ENCODE results near the gene CD180.

CD180 gene

DNA sequence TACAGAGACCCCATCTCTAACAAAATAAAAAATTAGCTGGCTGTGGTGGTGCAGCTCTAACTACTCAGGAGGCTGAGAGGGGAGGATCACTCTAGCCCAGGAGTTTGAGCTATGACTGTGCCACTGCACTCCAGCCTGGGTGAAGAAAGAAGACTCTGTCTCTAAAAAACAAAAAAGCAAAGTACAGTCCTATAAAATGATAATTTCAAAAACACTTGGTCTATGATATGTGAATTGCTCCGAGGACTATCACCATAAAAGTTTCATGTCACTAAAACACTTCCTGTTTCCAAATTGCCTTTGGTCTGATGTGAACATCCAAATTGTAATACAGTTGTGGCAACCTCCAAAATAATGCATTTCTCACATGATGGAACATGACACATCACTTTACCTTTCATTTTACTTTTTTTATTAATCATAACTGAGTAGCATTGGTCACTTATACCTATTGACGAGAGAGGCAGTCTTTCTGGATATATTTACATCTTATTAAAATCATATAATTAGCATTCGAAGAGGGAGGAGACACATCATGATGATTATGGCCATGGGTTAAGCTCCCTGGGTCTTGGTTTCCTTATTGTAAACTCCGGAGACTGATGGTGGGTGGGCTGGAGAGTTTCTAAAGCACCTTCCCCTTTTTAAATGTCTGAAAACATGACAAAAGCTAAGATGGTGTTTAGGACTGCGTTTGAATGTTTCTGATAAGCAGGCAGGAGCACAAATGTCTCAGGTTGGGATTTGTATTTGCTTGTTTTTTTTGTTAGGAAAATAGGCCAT, 25.8 kb upstream of the CD180 start:
- TF ChIP-seq, protein P1, sequence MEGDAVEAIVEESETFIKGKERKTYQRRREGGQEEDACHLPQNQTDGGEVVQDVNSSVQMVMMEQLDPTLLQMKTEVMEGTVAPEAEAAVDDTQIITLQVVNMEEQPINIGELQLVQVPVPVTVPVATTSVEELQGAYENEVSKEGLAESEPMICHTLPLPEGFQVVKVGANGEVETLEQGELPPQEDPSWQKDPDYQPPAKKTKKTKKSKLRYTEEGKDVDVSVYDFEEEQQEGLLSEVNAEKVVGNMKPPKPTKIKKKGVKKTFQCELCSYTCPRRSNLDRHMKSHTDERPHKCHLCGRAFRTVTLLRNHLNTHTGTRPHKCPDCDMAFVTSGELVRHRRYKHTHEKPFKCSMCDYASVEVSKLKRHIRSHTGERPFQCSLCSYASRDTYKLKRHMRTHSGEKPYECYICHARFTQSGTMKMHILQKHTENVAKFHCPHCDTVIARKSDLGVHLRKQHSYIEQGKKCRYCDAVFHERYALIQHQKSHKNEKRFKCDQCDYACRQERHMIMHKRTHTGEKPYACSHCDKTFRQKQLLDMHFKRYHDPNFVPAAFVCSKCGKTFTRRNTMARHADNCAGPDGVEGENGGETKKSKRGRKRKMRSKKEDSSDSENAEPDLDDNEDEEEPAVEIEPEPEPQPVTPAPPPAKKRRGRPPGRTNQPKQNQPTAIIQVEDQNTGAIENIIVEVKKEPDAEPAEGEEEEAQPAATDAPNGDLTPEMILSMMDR (IDR thresholded peaks at IDR 0.05; ENCODE audit: low read depth, low read length) = no peak
- no peak overlapping the region for H3K4me3 ChIP-seq (replicated peaks in 1 of 2; ENCODE audit: low read depth in 2 of 2, low read length in 2 of 2)
- no peak for DNase-seq (ENCODE audit: low read depth in 2 of 2)

DNA sequence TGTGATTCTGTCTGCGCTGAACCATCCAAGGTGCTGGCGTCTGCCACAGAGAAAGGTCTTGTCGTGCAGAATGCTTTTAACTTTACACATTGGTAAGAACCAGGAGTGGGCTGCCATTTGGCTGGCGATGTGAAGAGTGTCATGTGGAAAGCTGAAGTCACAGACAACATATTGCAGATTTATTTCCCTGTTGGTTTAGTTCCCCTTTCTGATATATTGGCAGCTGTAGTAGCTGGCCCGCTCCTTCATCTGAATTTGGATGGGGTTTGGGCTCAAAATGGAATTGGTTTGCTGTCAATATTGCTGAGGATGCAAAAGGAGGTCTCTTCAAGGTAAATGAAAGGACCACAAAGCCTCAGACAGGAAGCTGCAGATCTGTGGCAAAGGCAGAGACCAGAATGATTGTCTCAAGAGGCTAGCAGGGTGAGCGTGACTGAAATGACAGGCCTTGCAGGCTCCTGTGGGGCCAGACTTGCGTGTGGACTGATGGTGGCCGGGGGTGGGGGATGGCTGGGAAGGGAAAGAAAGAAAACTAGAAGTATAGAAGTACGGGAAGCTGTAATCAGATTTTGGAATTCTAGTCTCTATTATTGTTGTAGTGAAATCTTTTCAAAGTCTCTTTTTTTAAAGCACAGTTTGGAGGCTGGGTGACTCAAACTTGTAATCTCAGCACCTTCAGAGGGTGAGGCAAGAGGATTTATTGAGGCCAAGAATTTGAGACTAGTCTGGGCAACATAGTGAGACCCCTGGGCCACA, 25.1 kb upstream of the CD180 start:
- DNase-seq (ENCODE audit: low read depth in 2 of 2) = no peak
- TF ChIP-seq, protein P1 (IDR thresholded peaks at IDR 0.05; ENCODE audit: low read depth, low read length) = no peak
- H3K4me3 ChIP-seq (replicated peaks in 1 of 2; ENCODE audit: low read depth in 2 of 2, low read length in 2 of 2) = no peak overlapping the region

DNA sequence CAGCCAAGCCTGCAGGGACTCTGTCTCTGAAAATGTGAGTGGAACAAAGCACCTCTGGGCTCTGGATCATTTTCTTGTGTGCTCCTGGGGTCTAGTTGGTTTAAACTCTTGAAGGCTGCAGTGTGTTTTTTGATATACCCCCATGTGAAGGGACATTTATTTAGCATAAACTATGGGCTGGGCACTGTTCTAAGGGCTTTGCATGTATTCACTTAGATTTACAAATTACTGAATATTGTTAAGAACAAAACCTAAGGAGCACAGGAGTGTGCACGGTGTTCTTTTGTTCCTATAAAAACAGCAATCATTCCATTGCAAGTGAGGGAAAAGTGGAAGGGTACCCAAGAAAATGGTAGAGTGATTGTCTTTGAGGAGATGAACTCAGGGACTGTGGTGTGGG, 20.0 kb upstream of the CD180 start:
- DNase-seq (ENCODE audit: low read depth in 2 of 2) = no peak
- no peak overlapping the region for H3K4me3 ChIP-seq (replicated peaks in 1 of 2; ENCODE audit: low read depth in 2 of 2, low read length in 2 of 2)
- TF ChIP-seq, protein P1 (IDR thresholded peaks at IDR 0.05; ENCODE audit: low read depth, low read length) = no peak

DNA sequence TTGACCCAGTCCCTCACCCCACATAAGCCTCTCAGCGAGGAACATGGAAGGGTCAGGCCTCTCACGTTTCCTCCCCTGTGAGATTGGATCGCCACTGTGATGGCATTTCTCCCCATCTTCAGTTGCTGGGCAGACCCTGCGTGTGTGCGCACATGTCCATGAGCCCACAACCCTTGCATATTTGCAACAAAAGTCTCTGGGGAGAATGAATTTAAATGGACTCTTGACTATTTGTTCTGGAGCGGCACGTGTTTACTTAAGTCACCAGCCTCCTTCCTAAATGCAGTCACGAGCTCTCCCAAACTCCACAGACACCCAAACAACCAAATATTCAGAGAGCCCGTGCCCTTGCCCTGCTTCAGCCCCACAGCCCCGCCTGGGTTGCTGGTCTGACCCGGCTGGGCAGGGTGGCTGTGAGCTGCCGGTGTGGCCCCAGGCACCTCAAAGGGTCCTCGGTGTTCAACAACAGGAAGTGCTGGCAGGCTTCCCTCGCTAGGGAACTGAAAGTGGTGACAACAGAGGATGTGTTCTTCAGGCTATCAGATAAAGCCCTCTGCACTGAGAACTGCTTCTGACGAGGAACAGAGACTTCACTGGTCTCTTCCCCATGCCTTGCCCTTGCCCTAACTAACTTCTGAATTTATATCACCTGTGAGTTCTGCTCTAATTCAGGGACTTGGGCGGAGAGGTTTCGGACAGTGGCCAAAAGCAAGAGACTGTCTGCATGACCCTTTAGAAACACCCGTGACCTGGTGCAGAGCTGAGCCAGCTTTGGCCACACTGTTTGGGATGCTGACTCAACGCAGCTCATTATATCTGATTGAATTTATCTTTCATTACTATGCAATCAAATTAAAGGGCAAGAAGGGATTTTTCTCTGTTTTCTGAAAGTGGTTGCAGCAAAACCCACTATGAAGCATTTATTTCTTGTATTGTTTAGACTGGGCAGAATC, 19.2 kb upstream of the CD180 start:
- DNase-seq (ENCODE audit: low read depth in 2 of 2) = peak; percentile 43 to 78
- TF ChIP-seq, protein P1 (IDR thresholded peaks at IDR 0.05; ENCODE audit: low read depth, low read length) = no peak
- no peak overlapping the region for H3K4me3 ChIP-seq (replicated peaks in 1 of 2; ENCODE audit: low read depth in 2 of 2, low read length in 2 of 2)

DNA sequence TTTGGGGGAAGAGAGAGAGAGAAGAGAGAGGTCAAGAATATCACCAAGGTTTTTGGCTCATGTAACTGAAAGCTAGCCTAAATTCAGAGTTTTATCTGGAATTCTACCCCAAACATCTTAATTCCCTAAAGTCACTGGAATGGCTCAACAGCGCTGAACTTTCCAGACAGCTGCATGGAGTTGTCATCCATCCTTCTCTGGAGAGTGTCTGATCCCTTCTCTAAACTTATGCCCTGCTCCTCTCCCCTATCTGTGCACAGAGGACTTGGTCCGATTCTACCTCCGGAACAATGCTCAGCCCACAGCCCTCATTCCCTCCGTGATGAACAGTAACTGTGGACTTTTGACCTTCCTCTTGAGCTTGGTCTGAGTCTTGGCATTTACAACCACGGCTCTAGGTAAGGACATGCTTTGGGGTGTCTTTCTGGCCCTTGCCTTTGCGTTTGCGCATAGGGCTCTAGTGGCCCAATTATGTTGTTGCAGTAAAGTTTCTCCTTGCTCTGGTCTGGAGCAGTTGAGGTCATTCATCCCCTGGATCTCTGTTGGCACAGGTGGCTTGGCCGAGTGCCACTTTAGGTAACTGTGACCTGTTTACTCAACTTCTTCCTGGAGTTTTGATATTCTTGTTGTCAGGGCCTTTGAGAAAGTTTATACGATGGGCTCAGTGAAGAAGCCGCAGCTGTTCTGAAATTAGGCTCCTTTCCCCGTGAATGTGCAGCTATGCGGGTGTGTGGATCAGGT, 18.3 kb upstream of the CD180 start:
- DNase-seq (ENCODE audit: low read depth in 2 of 2) = no peak
- TF ChIP-seq, protein P1 (IDR thresholded peaks at IDR 0.05; ENCODE audit: low read depth, low read length) = no peak
- H3K4me3 ChIP-seq (replicated peaks in 1 of 2; ENCODE audit: low read depth in 2 of 2, low read length in 2 of 2) = no peak overlapping the region

DNA sequence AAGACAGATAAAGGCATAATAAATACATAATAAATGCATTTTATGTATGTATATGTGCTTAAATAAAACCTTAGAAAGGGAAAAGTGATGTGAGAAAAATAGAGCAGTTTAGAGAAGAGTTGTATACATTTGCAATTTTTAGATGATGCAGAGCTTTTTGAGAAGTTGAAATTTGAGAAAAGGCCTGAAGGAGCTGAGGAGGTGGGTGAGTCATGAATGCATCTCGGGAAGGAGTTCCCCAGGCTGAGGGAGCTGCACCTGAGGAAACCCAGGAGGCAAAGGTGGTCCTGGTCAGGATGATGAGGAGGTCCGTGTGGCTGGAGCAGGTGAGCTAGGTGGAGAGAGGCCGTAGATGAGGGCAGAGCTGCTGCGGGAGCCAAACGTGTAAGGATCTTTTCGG, 17.4 kb upstream of the CD180 start:
- TF ChIP-seq, protein P1 (IDR thresholded peaks at IDR 0.05; ENCODE audit: low read depth, low read length) = no peak

More for the DNA sequence above, 17.4 kb upstream of the CD180 start:
- no peak for DNase-seq (ENCODE audit: low read depth in 2 of 2)
- H3K4me3 ChIP-seq (replicated peaks in 1 of 2; ENCODE audit: low read depth in 2 of 2, low read length in 2 of 2) = no peak overlapping the region

All from cardiac fibroblast (primary cell).